ENCODE measurements around the gene RAB6B. TPM values are rescaled to one million over a fixed set of nuclear protein-coding genes. Genes with fewer than 3 reads are reported as not detected.

Gene RAB6B
- polyA plus RNA-seq, 4 donors: 0.27 to 7.5 (median 0.77) TPM; not detected in 1

- no peaks in the 10 kb centered on the region for H3K36me3 ChIP-seq (ENCODE audit: control insufficient read depth in 3 of 3, insufficient read depth in 2 of 3, low read depth in 1 of 3, low read length in 3 of 3)
- 76 to 91% (median 83%) methylated on average over 6 of the region's 6 CpGs for WGBS, 3 donors
- H3K9me3 ChIP-seq (ENCODE audit: control insufficient read depth in 2 of 2, insufficient read depth in 1 of 2, low read depth in 1 of 2, low read length in 1 of 2): no peaks in the 10 kb centered on the region
- DNase-seq: no peak
- no peak overlapping the region for H3K4me3 ChIP-seq (ENCODE audit: low read depth in 1 of 3, low read length in 3 of 3)
- no peaks in the 10 kb centered on the region for H3K27me3 ChIP-seq (ENCODE audit: control insufficient read depth in 3 of 3, insufficient read depth in 3 of 3, low read length in 3 of 3)
- H3K27ac ChIP-seq (ENCODE audit: low read depth in 1 of 3, low read length in 2 of 3): no peak overlapping the region
- no peaks in the 10 kb centered on the region for H3K4me1 ChIP-seq (ENCODE audit: control insufficient read depth in 3 of 3, insufficient read depth in 2 of 3, low read depth in 1 of 3, low read length in 2 of 3)
- no peak for FAIRE-seq
Observed at GRCh38 chr3:133855772-133856171, 39.9 kb downstream of the RAB6B start.

DNA sequence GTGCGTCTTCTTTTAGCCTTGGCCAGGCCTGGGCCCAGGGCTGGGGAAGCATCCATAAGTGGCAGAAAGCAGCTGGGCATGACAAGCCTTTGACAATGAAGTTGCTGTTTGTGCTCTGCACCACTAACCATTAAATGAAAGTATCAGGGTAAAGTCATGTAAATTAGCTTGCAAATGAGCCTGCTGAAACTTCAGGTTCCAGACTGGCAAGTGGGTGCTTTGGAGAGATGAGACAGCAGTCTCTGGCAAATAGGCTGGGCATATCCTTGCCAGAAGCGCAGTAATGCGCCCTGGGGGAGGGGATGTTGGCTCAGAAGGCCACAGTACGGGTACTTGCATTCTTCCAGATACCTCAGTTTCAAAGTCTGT, 40.7 kb downstream of the RAB6B start:
- no peaks in the 10 kb centered on the region for H3K36me3 ChIP-seq (ENCODE audit: control insufficient read depth in 3 of 3, insufficient read depth in 2 of 3, low read depth in 1 of 3, low read length in 3 of 3)
- FAIRE-seq: no peak
- no peaks in the 10 kb centered on the region for H3K9me3 ChIP-seq (ENCODE audit: control insufficient read depth in 2 of 2, insufficient read depth in 1 of 2, low read depth in 1 of 2, low read length in 1 of 2)
- H3K4me3 ChIP-seq (ENCODE audit: low read depth in 1 of 3, low read length in 3 of 3): no peak overlapping the region
- H3K27me3 ChIP-seq (ENCODE audit: control insufficient read depth in 3 of 3, insufficient read depth in 3 of 3, low read length in 3 of 3): no peaks in the 10 kb centered on the region
- DNase-seq: no peak
- no peak overlapping the region for H3K27ac ChIP-seq (ENCODE audit: low read depth in 1 of 3, low read length in 2 of 3)
- H3K4me1 ChIP-seq (ENCODE audit: control insufficient read depth in 3 of 3, insufficient read depth in 2 of 3, low read depth in 1 of 3, low read length in 2 of 3): no peaks in the 10 kb centered on the region
- 84 to 91% (median 89%) methylated on average over 4 of the region's 4 CpGs for WGBS, 3 donors

DNA sequence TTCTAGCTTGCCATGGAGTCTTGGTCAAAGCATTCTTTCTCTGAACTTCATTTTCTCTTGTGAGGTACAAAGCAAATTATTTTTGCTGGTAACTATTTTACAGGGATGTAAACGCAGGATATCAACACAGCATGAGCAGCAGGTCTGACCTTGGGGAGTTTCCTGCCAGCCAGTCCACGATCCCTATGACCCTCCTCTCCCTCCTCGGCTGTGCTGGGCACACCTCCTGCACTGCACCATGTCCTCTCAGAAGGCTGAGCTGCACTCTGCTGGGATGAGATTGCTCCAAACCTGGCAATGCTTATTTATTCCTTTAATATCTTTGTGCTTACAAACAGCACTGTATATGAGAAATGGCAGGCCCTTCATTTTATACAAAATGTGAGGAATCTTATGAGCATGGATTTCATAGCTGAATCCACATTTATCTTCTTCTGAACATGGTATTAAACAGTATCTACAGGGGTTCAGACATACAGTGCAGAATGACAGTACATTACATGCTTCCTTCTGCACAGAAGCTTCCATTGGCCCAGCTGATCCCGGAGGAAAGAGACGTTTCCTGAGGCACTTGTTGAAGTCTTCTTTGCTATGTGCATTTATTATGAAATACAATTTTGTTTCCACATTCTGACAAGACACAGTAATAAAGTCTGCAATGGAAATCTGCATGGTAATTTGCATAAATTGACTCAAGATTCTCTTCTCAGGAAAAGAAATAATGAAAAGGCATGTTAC, 41.2 kb downstream of the RAB6B start:
- H3K9me3 ChIP-seq (ENCODE audit: control insufficient read depth in 2 of 2, insufficient read depth in 1 of 2, low read depth in 1 of 2, low read length in 1 of 2): no peaks in the 10 kb centered on the region
- DNase-seq (no peak), FAIRE-seq (no peak)
- H3K27me3 ChIP-seq (ENCODE audit: control insufficient read depth in 3 of 3, insufficient read depth in 3 of 3, low read length in 3 of 3): peaks cover 0 to 4% (median 0%) of the 10 kb centered on the region in 3 donors
- 55 to 70% (median 57%) methylated on average over 5 of the region's 5 CpGs for WGBS, 3 donors
- H3K36me3 ChIP-seq (ENCODE audit: control insufficient read depth in 3 of 3, insufficient read depth in 2 of 3, low read depth in 1 of 3, low read length in 3 of 3): no peaks in the 10 kb centered on the region
- H3K27ac ChIP-seq (ENCODE audit: low read depth in 1 of 3, low read length in 2 of 3): no peak overlapping the region
- H3K4me3 ChIP-seq (ENCODE audit: low read depth in 1 of 3, low read length in 3 of 3): no peak overlapping the region
- no peaks in the 10 kb centered on the region for H3K4me1 ChIP-seq (ENCODE audit: control insufficient read depth in 3 of 3, insufficient read depth in 2 of 3, low read depth in 1 of 3, low read length in 2 of 3)

DNA sequence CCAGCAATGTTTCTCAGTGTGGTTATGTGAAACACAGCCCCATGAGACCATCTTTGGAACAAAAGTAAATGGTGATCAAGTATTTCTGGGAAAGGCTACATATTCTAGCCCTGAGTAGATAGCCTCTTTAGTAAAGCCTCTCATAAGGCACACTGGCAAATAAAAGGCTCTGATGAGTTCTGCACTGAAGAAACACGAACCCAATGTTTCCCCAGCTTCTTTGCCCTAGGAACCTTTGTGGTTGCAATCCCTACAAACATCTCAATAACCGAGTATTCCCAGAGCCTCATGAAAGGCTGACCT, 41.8 kb downstream of the RAB6B start:
- H3K36me3 ChIP-seq (ENCODE audit: control insufficient read depth in 3 of 3, insufficient read depth in 2 of 3, low read depth in 1 of 3, low read length in 3 of 3): no peaks in the 10 kb centered on the region
- FAIRE-seq: no peak
- 70 to 78% (median 73%) methylated on average over 2 of the region's 2 CpGs for WGBS, 3 donors
- no peak overlapping the region for H3K4me3 ChIP-seq (ENCODE audit: low read depth in 1 of 3, low read length in 3 of 3)
- no peak for DNase-seq
- no peaks in the 10 kb centered on the region for H3K4me1 ChIP-seq (ENCODE audit: control insufficient read depth in 3 of 3, insufficient read depth in 2 of 3, low read depth in 1 of 3, low read length in 2 of 3)
- peaks cover 0 to 4% (median 0%) of the 10 kb centered on the region in 3 donors for H3K27me3 ChIP-seq (ENCODE audit: control insufficient read depth in 3 of 3, insufficient read depth in 3 of 3, low read length in 3 of 3)
- H3K9me3 ChIP-seq (ENCODE audit: control insufficient read depth in 2 of 2, insufficient read depth in 1 of 2, low read depth in 1 of 2, low read length in 1 of 2): no peaks in the 10 kb centered on the region
- H3K27ac ChIP-seq (ENCODE audit: low read depth in 1 of 3, low read length in 2 of 3): no peak overlapping the region

DNA sequence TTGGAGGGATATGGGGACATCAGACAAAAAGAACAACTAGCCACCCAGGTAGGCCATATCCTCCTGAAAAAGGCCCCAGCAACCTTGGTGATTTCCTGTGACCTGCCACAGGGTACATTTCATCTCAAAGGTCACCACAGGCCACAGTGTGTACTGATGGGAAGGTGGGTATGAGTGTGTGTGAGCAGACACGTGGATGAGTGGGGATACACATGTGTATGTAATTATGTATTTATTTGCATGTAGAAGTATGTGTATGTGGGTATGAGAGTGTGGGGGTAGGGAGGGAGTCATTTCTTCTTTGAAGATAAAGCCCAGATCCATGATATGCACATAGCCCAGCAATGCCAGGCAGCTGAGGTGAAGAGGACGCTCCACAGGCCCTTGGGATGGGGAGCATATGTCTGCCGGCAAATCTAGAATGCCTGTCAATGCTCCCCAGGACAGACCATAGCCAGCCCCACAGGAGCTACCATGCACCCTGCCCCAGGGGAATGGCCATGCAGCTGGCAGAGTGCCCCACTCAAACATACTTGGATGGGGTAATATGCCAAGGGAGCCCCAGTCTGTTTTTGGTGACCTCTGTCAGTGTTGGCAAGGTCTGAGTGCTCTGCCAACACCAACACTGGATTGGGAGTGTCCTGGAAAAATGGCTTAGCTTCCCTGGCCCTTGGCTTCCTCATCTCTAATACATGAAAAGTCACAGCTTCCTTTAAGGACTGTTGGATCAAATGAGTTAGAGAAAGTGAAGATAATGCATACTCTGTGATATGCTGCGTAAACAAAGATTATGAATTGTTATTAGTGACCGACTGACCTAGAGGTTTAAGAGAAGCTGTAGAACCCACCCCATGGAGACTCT, 42.4 kb downstream of the RAB6B start:
- WGBS, 3 donors: 79 to 81% (median 81%) methylated on average over 5 of the region's 5 CpGs

GRCh38 chr3:133851931-133852330, 43.8 kb downstream of the RAB6B start:
- peaks cover 0 to 4% (median 0%) of the 10 kb centered on the region in 3 donors for H3K27me3 ChIP-seq (ENCODE audit: control insufficient read depth in 3 of 3, insufficient read depth in 3 of 3, low read length in 3 of 3)
- H3K36me3 ChIP-seq (ENCODE audit: control insufficient read depth in 3 of 3, insufficient read depth in 2 of 3, low read depth in 1 of 3, low read length in 3 of 3): no peaks in the 10 kb centered on the region
- DNase-seq (no peak), FAIRE-seq (no peak)
- no peaks in the 10 kb centered on the region for H3K4me1 ChIP-seq (ENCODE audit: control insufficient read depth in 3 of 3, insufficient read depth in 2 of 3, low read depth in 1 of 3, low read length in 2 of 3)
- H3K9me3 ChIP-seq (ENCODE audit: control insufficient read depth in 2 of 2, insufficient read depth in 1 of 2, low read depth in 1 of 2, low read length in 1 of 2): no peaks in the 10 kb centered on the region
- 84 to 90% (median 87%) methylated on average over 8 of the region's 8 CpGs for WGBS, 3 donors
- H3K4me3 ChIP-seq (ENCODE audit: low read depth in 1 of 3, low read length in 3 of 3): no peak overlapping the region
- no peak overlapping the region for H3K27ac ChIP-seq (ENCODE audit: low read depth in 1 of 3, low read length in 2 of 3)

More for the DNA sequence above, 42.4 kb downstream of the RAB6B start:
- Histone ChIP-seq H3K4me3 (ENCODE audit: low read depth in 1 of 3, low read length in 3 of 3) (no peak overlapping the region), H3K9me3 (ENCODE audit: control insufficient read depth in 2 of 2, insufficient read depth in 1 of 2, low read depth in 1 of 2, low read length in 1 of 2) (no peaks in the 10 kb centered on the region), H3K27me3 (ENCODE audit: control insufficient read depth in 3 of 3, insufficient read depth in 3 of 3, low read length in 3 of 3) (peaks cover 0 to 4% (median 0%) of the 10 kb centered on the region in 3 donors), H3K27ac (ENCODE audit: low read depth in 1 of 3, low read length in 2 of 3) (no peak overlapping the region), H3K36me3 (ENCODE audit: control insufficient read depth in 3 of 3, insufficient read depth in 2 of 3, low read depth in 1 of 3, low read length in 3 of 3) (no peaks in the 10 kb centered on the region), H3K4me1 (ENCODE audit: control insufficient read depth in 3 of 3, insufficient read depth in 2 of 3, low read depth in 1 of 3, low read length in 2 of 3) (no peaks in the 10 kb centered on the region)
- DNase-seq (no peak), FAIRE-seq (no peak)

- FAIRE-seq: no peak
- Histone ChIP-seq H3K27ac (ENCODE audit: low read depth in 1 of 3, low read length in 2 of 3) (no peak overlapping the region), H3K9me3 (ENCODE audit: control insufficient read depth in 2 of 2, insufficient read depth in 1 of 2, low read depth in 1 of 2, low read length in 1 of 2) (no peaks in the 10 kb centered on the region), H3K4me1 (ENCODE audit: control insufficient read depth in 3 of 3, insufficient read depth in 2 of 3, low read depth in 1 of 3, low read length in 2 of 3) (no peaks in the 10 kb centered on the region), H3K36me3 (ENCODE audit: control insufficient read depth in 3 of 3, insufficient read depth in 2 of 3, low read depth in 1 of 3, low read length in 3 of 3) (no peaks in the 10 kb centered on the region), H3K4me3 (ENCODE audit: low read depth in 1 of 3, low read length in 3 of 3) (no peak overlapping the region), H3K27me3 (ENCODE audit: control insufficient read depth in 3 of 3, insufficient read depth in 3 of 3, low read length in 3 of 3) (peaks cover 0 to 4% (median 0%) of the 10 kb centered on the region in 3 donors)
- no peak for DNase-seq
- 44 to 64% (median 50%) methylated on average over 5 of the region's 5 CpGs for WGBS, 3 donors
Observed at GRCh38 chr3:133851266-133851906, 44.3 kb downstream of the RAB6B start.

DNA sequence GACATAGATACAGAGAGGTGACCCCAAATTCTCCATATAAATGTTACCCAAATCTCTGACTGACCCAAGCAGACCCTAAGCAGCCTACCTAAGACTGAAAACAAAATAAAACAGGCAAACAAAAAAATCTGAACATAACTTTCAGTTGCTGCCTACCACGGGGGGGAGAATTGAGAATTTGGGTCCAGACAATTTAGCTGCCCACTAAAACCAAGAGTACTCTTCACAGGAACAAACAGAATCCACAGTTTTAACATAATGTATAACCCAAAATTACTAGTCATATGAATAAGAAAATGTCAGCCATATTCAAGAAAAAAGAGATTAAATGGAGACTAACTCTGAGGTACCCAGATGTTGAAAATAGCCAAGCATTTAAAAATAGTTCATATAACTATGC, 45.6 kb downstream of the RAB6B start:
- DNase-seq (no peak), FAIRE-seq (no peak)
- H3K4me1 ChIP-seq (ENCODE audit: control insufficient read depth in 3 of 3, insufficient read depth in 2 of 3, low read depth in 1 of 3, low read length in 2 of 3): no peaks in the 10 kb centered on the region
- H3K9me3 ChIP-seq (ENCODE audit: control insufficient read depth in 2 of 2, insufficient read depth in 1 of 2, low read depth in 1 of 2, low read length in 1 of 2): peaks cover 0 to 3% of the 10 kb centered on the region in 2 donors
- 68 to 91% (median 89%) methylated on average over 1 of the region's 1 CpG for WGBS, 3 donors
- H3K36me3 ChIP-seq (ENCODE audit: control insufficient read depth in 3 of 3, insufficient read depth in 2 of 3, low read depth in 1 of 3, low read length in 3 of 3): no peaks in the 10 kb centered on the region
- H3K4me3 ChIP-seq (ENCODE audit: low read depth in 1 of 3, low read length in 3 of 3): no peak overlapping the region
- H3K27me3 ChIP-seq (ENCODE audit: control insufficient read depth in 3 of 3, insufficient read depth in 3 of 3, low read length in 3 of 3): peaks cover 0 to 7% (median 0%) of the 10 kb centered on the region in 3 donors
- H3K27ac ChIP-seq (ENCODE audit: low read depth in 1 of 3, low read length in 2 of 3): no peak overlapping the region

All from small intestine (tissue), 7 donors.